GM12873 (cell line): ENCODE results near the gene COL2A1.

Experiments used
- CTCF ChIP-seq: IDR thresholded peaks from 2 replicates; pipeline ENCODE4 v1.5.1; 2012; ENCODE audit warnings: low read depth, mild to moderate bottlenecking, moderate library complexity, low read length, control low read depth; ENCODE audit not compliant: insufficient read depth; ENCODE audit errors: missing control alignments

COL2A1 gene

GRCh38 chr12:48036818-48037217 lies 32.5 kb upstream of the COL2A1 start:
- TF ChIP-seq CTCF = no peak

DNA sequence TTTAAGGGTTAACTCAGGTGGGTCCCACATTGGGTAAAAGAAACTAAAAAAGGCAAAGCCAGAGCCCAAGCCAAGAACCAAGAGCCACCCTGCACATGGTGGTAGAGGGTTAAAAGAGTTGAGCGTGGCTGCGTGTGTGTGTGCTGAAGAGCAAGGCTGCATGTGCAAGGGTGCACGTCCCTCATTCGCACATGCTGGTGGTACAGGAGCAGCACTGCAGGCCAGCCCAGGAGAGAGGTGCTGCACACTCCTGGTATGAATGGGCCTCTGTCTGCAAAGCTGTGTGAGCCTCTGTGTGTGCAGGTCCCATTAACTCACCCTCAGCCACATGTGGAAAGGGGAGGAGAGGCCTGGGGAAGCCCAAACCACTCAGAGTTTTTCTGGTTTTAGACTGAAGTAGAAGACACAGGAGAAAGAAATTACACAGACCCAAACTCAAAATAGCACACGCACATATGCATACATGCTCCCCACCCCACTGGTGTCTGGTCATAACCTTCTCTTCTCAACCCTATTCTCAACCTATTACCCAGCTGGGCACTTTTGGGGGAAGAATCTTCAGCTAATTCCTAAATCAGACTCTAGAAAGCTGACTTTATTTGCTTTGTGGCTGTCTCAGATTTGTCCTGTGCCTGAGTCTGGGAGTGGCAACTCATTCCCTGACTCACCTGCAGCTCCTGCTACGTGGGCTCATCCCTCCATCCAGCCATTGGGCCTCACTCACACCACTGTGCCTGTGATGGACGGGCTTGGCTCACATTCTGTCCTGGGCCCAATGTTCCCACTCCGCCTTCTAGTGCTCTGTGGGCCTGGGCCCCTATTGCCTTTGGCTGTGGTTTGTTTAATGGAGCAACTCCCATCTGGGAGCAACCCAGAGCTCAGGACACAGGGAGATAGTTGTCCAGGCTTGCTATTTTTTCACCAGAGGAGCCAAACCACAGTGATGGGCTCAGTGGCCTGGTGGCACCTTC lies 30.8 kb upstream of the COL2A1 start:
- no peak for TF ChIP-seq CTCF

GRCh38 chr12:48033451-48033850 lies 29.2 kb upstream of the COL2A1 start:
- TF ChIP-seq CTCF = no peak

- TF ChIP-seq CTCF = no peak
Measured at GRCh38 chr12:48032597-48032996, 28.3 kb upstream of the COL2A1 start.

- TF ChIP-seq CTCF = no peak
Measured at GRCh38 chr12:48031135-48031960, 27.1 kb upstream of the COL2A1 start.

GRCh38 chr12:48030173-48030650 lies 25.9 kb upstream of the COL2A1 start:
- TF ChIP-seq CTCF = no peak

- TF ChIP-seq CTCF = no peak
Measured at GRCh38 chr12:48029491-48030172, 25.4 kb upstream of the COL2A1 start.
